Limb (tissue), 2 donors: Measurements from ENCODE around the gene PSMD11.
A peak's percentile ranks its signal among the peaks of the same experiment; 100 is the strongest.
"Not testable (repeated sequence)": the region's sequence is repeated elsewhere in the genome, so short reads cannot be mapped to it uniquely, and the experiment has no call there.

Source experiments
- DNase-seq, 2 donors: peaks; one replicate each; pipeline ENCODE4 v3.0.0-alpha.2; 2016; ENCODE audit errors: extremely low spot score in 2 of 2

The PSMD11 gene

DNA sequence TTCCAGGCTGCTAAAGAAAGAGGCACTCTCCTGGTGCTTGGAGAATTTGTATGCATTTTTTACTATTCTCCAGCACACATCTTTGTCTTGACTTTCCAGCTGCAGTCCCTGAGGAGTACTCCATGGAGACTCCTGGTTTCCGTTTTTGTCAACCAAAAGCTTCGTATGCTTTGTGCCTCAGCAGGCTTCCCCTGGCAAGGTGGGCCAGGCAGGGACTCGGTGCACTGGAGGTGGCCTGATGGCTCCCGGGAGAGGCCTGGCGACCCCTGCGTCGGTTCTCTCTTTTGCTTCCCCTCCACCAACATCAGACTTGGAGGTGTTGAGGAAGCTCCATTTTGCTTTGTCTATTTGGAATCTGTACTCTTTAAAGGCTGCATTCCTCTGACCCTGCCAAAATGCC is 66.2 kb downstream of the PSMD11 start:
- DNase-seq: no peak

DNA sequence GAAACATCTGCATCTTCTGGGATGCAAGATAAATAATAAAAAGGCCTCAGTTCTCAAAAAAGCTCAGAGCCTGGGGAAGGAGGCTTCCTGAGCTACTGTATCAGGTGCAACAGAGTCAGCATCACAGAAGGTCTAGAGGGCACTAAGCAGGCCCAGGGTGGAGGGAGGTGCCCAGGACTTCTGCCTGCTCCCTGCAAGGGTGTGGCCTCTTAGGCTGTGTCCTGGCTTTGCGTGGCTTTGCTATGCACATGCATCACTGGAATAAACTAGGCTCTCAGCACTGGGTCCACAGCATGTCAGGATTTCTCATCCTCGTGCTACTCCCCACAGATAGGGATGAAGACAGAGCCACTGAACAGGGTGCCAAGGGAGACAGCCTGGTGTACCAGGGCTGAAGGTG is 68.0 kb downstream of the PSMD11 start:
- no peak for DNase-seq

- no peak for DNase-seq
Observed at GRCh38 chr17:32513579-32513978, 69.3 kb downstream of the PSMD11 start.

GRCh38 chr17:32514606-32515005 is 70.3 kb downstream of the PSMD11 start:
- no peak for DNase-seq

DNA sequence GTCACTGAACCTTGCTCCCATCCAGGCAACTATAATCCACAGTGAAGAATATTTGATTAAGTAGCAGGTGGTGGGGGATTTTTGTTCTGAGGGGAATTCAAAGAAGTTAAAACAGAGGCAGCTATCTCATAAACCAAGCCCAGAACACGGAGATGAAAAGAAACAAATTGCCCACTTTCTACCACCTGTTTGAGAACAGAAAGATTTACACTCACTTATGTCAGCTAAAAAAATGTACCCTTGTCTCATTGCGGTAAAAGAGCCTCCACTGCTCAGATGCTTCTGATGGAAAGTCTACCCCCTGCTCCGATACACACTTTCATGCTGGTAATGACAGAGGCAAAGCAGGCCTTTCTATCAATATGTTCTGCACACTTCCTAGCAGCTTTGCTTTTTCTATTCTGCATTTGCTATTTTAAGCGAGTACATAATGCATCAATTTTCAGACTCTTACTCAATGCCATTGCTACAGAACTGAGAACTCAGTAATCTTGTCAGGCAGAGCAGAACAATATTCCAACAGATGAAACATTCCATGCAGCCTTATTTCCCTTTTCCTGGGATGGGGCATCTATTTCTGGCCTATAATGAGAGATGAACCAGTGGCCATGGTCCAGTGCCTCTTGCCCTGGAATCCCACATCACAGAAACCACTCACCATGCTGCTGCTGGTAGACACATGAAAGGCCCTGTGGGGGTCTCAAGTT is 71.5 kb downstream of the PSMD11 start:
- DNase-seq: no peak

- DNase-seq: no peak
Observed at GRCh38 chr17:32516450-32516849, 72.1 kb downstream of the PSMD11 start.

GRCh38 chr17:32516940-32517701 is 72.8 kb downstream of the PSMD11 start:
- no peak for DNase-seq

GRCh38 chr17:32517982-32518381 is 73.7 kb downstream of the PSMD11 start:
- DNase-seq: no peak

- DNase-seq: no peak
Observed at GRCh38 chr17:32518646-32519227, 74.4 kb downstream of the PSMD11 start.

GRCh38 chr17:32519228-32520103 is 75.2 kb downstream of the PSMD11 start:
- DNase-seq: peak; percentile 27 to 84

GRCh38 chr17:32520104-32520701 is 75.9 kb downstream of the PSMD11 start:
- DNase-seq: peak in 1 of 2 donors; percentile 45

DNA sequence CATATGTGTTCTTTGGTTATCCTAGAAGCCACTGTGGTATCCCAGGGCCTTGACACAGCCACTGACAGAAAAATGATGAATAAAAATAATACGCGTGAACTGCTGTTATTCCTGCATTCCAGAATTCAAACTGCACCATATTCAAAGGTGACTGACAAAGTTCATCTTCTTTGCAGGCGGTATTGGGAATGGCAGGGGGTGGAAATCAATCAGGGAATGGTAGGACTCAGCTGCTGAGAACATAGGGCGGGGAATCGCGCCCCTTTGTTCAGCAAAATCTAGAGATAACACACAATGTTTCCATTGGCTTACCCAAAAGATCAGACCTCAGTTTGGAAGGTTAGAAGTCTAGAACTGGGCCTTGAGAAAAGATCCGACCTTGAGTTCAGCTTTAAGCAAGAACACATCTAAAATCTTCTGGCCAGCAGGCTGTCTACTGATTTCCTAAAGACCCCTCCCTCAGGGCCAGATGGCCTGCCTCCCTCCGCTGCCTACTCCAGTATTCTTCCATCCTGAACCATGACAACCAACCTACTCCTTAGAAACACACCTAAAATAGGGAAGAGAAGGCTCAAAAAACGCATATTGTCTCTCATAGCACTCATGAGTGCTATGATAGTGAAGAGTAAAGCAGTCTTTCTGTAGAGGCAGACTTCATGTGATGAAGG is 76.6 kb downstream of the PSMD11 start:
- DNase-seq: no peak

- no peak for DNase-seq
Observed at GRCh38 chr17:32523017-32523680, 78.8 kb downstream of the PSMD11 start.

- no peak for DNase-seq
Observed at GRCh38 chr17:32523827-32524552, 79.7 kb downstream of the PSMD11 start.

DNA sequence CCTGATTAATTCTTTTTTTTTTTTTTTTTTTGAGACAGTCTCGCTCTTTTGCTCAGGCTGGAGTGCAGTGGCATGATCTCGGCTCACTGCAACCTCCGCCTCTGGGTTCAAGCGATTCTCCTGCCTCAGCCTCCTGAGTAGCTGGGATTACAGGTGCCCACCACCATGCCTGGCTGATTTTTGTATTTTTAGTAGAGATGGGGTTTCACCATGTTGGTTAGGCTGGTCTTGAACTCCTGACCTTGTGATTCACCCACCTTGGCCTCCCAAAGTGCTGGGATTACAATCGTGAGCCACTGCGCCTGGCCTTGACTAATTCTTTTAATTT is 80.2 kb downstream of the PSMD11 start:
- DNase-seq: not testable (repeated sequence)

- DNase-seq: peak; percentile 37 to 45
Observed at GRCh38 chr17:32525122-32525521, 80.8 kb downstream of the PSMD11 start.

DNA sequence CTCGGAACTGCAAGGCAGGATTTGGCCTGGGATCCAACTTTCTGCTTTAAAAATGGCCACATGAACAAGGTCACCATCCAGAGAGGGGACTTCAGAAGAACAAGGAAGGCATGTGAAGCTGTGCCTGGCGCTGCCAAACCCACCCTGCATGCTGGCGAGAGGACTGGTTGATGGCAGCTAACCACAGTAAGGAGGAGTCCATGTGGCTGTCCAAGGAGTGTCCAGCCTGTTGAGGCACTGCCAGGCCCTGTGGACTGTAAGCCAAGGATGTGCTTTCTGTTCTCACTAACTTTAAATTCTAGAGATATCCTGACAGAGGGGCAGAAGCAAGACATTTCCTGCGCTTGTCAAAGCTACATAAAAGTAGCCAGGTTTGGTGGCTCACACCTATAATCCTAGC is 82.8 kb downstream of the PSMD11 start:
- DNase-seq: no peak

DNA sequence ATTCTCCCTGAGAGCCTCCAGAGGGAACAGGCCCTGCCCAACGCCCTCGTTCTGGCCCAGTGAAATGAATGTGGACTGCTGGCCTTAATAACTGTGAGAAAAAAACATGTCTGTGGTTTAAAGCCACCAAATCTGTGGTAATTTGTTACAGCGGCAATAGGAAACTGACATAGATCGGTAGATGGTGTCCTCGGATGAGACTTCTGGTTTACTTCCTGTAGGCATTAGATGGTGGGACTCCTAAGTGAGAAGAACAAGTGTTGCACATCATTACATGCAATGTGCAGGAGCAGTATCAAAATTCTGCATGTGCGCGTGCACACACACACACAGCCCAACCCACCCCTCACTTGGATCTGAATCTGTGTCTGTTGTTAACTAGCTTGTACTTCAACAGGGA is 84.5 kb downstream of the PSMD11 start:
- DNase-seq: no peak

GRCh38 chr17:32529604-32530003 is 85.3 kb downstream of the PSMD11 start:
- peak in 1 of 2 donors; percentile 46 for DNase-seq
